Measurements from ENCODE around the gene PPDPF.

- TF ChIP-seq CTCF (conservative IDR thresholded peaks at IDR 0.05), result no peak; the same call in 1 of the 2 replicates
- no peak for TF ChIP-seq EZH2 (IDR thresholded peaks at IDR 0.05; ENCODE audit: low read depth)
Observed at GRCh38 chr20:63519668-63520503, 679 bp upstream of the PPDPF start.

All from PC-9 (cell line).